Stimulated activated CD4-positive, alpha-beta T cell treated with anti-CD3 and anti-CD28 coated beads, Interleukin-12 subunit alpha, Interleukin-12 subunit beta, amount 100 ng/mL, for 24 hours (primary cell): ENCODE results near the gene TNMD.

Experiments used
- DNase-seq, 2 experiments: peaks; one replicate each; pipeline ENCODE4 v3.0.0-alpha.2; 2020; ENCODE audit warnings: low read depth in 2 of 2

Gene TNMD

DNA sequence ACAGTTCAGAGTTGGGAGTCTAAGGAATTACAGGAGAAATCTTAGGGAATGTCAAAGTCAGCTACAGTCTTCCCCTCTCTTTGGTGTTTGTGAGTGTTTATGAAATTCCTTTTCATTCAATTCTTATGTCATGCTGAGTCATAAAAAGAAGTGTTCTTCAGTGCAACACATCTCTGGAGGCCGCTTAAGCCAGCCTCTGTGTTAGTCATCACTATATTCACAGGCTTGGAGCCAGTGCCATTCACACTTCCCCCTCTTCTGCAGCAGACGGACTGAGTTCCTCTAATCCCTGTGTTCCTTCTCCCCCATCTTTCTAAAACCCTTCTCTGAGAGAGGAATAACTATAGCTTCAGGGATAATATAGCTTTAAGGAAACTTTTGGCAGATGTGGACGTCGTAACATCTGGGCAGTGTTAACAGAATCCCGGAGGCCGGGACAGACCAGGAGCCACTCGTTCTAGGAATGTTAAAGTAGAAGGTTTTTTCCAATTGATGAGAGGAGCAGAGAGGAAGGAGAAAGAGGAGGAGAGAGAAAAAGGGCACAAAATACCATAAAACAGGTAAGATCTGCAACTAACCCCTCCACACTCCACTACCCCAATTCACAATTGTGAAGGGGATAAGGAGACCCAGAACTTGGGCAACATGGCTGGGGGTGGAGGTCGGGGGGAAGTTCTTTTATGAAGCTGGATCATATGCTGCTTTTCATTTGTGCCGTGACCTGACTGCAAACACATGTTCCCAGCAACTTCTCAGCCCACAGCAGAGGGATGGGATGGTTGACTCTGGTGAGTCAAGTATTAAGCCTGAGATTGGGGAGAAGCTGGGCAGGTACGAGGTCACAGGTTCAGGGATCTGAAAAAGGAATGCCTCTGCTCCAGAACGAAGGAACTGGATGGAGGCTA, 59.5 kb downstream of the TNMD start, which contains the start of gene SRPX2:
TSS of gene SRPX2 (plus strand) at position 244 of the 905 bp plus-strand sequence. CDS start 2,124 bp downstream, outside the sequence.
- DNase-seq = no peak

DNA sequence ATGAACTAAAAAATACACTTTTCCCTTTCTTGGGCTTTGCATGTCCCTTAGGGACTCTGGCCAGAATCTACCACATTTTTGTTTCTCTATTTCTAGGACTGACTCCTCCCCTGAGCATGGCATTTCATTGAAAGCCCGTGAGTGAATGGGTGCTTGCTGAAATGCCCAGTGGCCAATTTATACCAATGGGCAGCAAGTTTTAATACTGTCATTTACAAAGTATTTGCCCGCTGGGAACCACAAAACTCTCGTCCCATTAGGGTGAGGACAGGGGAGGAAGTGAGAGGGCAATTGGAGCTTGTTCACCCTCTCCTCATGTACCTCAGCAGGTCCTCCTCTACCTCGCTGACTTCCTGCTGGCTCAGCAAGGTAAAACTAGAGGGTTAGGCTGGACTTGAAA, 60.4 kb downstream of the TNMD start:
- DNase-seq = no peak

DNA sequence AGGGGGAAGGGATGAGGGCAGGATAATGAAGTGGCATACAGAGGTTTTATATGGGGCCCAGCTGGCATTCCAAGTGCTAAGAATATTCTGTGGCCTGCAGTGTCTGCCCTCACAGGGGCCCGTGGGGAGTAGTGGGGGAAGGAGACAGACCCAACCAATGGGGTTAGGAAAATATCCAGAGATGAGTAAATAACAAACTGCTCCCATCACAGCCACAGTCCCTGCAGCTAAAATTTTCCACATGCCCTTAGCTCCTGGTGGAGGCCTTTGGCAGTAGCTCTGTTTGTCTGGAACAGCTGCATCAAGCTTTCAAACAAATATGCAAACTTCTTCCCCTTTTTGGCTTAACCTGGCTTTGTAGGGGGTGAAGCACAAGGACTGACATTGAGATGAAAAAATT, 62.4 kb downstream of the TNMD start:
- no peak for DNase-seq

DNA sequence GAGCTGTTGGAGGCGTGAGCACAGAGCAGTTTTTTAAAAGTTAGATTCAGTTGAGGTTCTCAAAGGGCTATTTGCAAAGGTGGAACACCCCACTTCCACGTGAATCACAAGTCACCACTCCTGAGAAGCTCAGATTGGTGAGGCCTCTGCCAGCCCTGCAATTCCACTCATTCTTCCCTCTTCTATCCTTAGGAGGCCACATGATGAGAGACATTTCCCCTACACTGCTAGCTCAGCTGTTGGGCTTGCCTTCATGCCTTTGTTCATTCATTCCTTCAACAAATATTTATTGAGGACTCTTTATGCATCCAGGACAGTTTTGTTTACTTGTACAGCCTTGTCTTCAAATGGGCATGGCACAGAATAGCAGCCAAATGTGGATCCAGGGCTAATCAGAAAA, 63.0 kb downstream of the TNMD start:
- no peak for DNase-seq

DNA sequence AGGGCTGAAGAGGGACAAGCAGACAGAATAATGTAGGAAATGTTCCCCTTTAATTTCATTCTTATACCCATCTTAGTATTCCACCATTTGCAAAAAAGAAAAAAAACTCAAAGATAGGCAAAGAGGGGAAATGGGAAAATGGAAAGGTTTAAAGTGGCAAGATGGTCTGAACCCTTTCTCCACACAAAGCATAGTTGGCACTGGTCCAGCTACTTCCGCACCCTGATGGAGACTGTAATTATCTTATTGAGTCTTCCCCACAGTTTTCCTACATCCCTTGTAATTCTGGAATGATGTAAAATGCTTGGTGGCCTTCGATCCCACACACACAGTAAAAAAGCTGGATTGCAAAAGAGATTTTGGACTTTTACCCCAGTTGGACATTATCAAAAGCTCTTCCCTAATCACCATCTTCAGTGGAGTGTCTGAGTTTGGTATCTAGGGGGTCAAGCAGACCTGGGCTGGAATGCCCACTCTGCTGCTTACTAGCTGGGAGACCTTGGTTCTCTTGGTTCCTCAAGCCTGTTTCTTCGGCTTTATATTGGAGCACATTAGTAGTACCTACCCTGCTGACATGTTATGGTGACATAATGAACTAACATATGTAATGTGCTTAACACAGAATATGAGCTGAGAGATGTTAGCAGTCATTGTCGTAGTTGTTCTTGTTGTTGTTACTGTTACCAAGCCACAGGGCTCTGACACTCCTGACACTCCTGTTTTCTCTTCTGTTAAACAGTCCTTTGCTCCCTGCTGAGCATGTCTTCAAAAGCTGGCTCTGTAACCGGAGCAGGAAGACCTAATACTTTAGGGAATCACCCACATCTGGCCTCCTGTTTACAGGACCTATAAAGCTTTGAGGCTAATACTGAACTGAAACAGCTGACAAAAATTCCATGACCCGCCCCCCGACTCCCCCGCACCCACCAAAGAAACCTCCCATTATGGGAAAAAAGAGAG, 64.0 kb downstream of the TNMD start:
- no peak for DNase-seq
